Tibial nerve (tissue), 4 donors: Measurements from ENCODE around the gene LLPH. TPM values are rescaled to one million over a fixed set of nuclear protein-coding genes. Genes with fewer than 3 reads are reported as not detected.

Experiments
- DNase-seq, 2 donors: peaks; one replicate each; pipeline ENCODE4 v3.0.0-alpha.2; 2019; ENCODE audit warnings: low spot score in 2 of 2
- H3K27ac ChIP-seq, 4 donors: fragments of 200-600 bp; sonication (generic) in 3 of 4; one replicate each; pipeline ENCODE4 v1.5.1; 2017 to 2019; ENCODE audit warnings: mild to moderate bottlenecking in 1 of 4
- H3K27me3 ChIP-seq, 2 donors: fragments of 200-600 bp; sonication (generic) in 1 of 2; one replicate each; pipeline versions ENCODE4 v1.5.1 to v1.6.0; 2017 to 2019
- H3K36me3 ChIP-seq, 3 donors: fragments of 200-600 bp; sonication (generic); one replicate each; pipeline ENCODE4 v1.5.1; 2018 to 2019
- H3K4me1 ChIP-seq, 4 donors: fragments of 200-600 bp; sonication (generic) in 3 of 4; one replicate each; pipeline ENCODE4 v1.5.1; 2017 to 2019
- H3K4me3 ChIP-seq, 4 donors: fragments of 200-600 bp; sonication (generic) in 3 of 4; one replicate each; pipeline ENCODE4 v1.5.1; 2017 to 2019; ENCODE audit warnings: mild to moderate bottlenecking in 1 of 4, moderate library complexity in 1 of 4
- H3K9me3 ChIP-seq, 4 donors: fragments of 200-600 bp; sonication (generic) in 3 of 4; one replicate each; pipeline ENCODE4 v1.5.1; 2017 to 2019
- CTCF ChIP-seq, 5 experiments: fragments of 200-600 bp in 3 of 5; fragments of 450-650 bp in 2 of 5; sonication (generic) in 3 of 5; IDR thresholded peaks; one replicate each; pipeline ENCODE4 v1.5.1; 2016 to 2019; ENCODE audit warnings: antibody characterized with exemption in 5 of 5, mild to moderate bottlenecking in 3 of 5, moderate library complexity in 2 of 5
- EP300 ChIP-seq, 2 donors: sonication (generic); formaldehyde crosslinking; IDR thresholded peaks; one replicate each; pipeline ENCODE4 v1.6.1; 2017; ENCODE audit warnings: antibody characterized with exemption in 2 of 2, mild to moderate bottlenecking in 1 of 2
- POLR2A ChIP-seq, 2 donors: fragments of 450-650 bp; IDR thresholded peaks; one replicate each; pipeline ENCODE4 v1.6.1; 2017; ENCODE audit warnings: antibody characterized with exemption in 2 of 2, mild to moderate bottlenecking in 2 of 2, moderate library complexity in 2 of 2
- WGBS, 2 donors: methylation state at CpG; one replicate each; pipeline ENCODE4 v1.1.5; 2018; 5-methylcytosine and 5-hydroxymethylcytosine counted together
- total RNA-seq, 4 donors: library from RNA; depleted of rRNA; stranded (reverse); fragments of >200 nt; gene quantifications; one replicate each; pipeline ENCODE4 v1.1.0, GENCODE V29; 2016

The LLPH gene
- total RNA-seq, 4 donors from 2014 or later, result 4.1 to 4.8 (median 4.4) TPM

GRCh38 chr12:66164349-66164821, 33.8 kb upstream of the LLPH start:
- TF ChIP-seq CTCF (IDR thresholded peaks at IDR 0.05), result no peak
- TF ChIP-seq EP300 (IDR thresholded peaks at IDR 0.05), result no peak
- no peak for TF ChIP-seq POLR2A (IDR thresholded peaks at IDR 0.05)
- peaks cover 0 to 8% (median 0%) of the 10 kb centered on the region in 4 donors for H3K9me3 ChIP-seq
- H3K4me3 ChIP-seq, result no peak overlapping the region
- peaks cover 0 to 42% (median 13%) of the 10 kb centered on the region in 4 donors for H3K4me1 ChIP-seq
- 92 to 95% methylated on average over 3 of the region's 3 CpGs for WGBS, 2 donors
- H3K36me3 ChIP-seq, result peaks cover 0 to 26% (median 0%) of the 10 kb centered on the region in 3 donors
- H3K27me3 ChIP-seq, result no peaks in the 10 kb centered on the region
- DNase-seq, result no peak
- no peak overlapping the region for H3K27ac ChIP-seq

GRCh38 chr12:66163289-66163688, 32.7 kb upstream of the LLPH start:
- WGBS, 2 donors, result 74 to 75% methylated on average over 4 of the region's 4 CpGs

GRCh38 chr12:66162701-66163100, 32.2 kb upstream of the LLPH start:
- DNase-seq, result no peak
- peaks cover 0 to 35% (median 0%) of the 10 kb centered on the region in 3 donors for H3K36me3 ChIP-seq
- H3K27ac ChIP-seq, result no peak overlapping the region
- peaks cover 0 to 8% (median 0%) of the 10 kb centered on the region in 4 donors for H3K9me3 ChIP-seq
- TF ChIP-seq CTCF (IDR thresholded peaks at IDR 0.05) (no peak), EP300 (IDR thresholded peaks at IDR 0.05) (no peak), POLR2A (IDR thresholded peaks at IDR 0.05) (no peak)
- no peak overlapping the region for H3K4me3 ChIP-seq
- H3K27me3 ChIP-seq, result no peaks in the 10 kb centered on the region
- H3K4me1 ChIP-seq, result peaks cover 0 to 32% (median 3%) of the 10 kb centered on the region in 4 donors
- WGBS, 2 donors, result 35 to 37% methylated on average over 2 of the region's 2 CpGs

More at GRCh38 chr12:66163289-66163688, 32.7 kb upstream of the LLPH start:
- H3K4me3 ChIP-seq, result no peak overlapping the region
- no peak for DNase-seq
- TF ChIP-seq POLR2A (IDR thresholded peaks at IDR 0.05) (no peak), CTCF (IDR thresholded peaks at IDR 0.05) (no peak), EP300 (IDR thresholded peaks at IDR 0.05) (no peak)
- H3K9me3 ChIP-seq, result peaks cover 0 to 8% (median 0%) of the 10 kb centered on the region in 4 donors
- no peaks in the 10 kb centered on the region for H3K27me3 ChIP-seq
- peaks cover 0 to 38% (median 7%) of the 10 kb centered on the region in 4 donors for H3K4me1 ChIP-seq
- no peak overlapping the region for H3K27ac ChIP-seq
- peaks cover 0 to 35% (median 0%) of the 10 kb centered on the region in 3 donors for H3K36me3 ChIP-seq

- TF ChIP-seq CTCF (IDR thresholded peaks at IDR 0.05) (no peak), EP300 (IDR thresholded peaks at IDR 0.05) (no peak), POLR2A (IDR thresholded peaks at IDR 0.05) (no peak)
- WGBS, 2 donors, result 94 to 95% methylated on average over 28 of the region's 28 CpGs
- no peak for DNase-seq
- Histone ChIP-seq H3K27me3 (no peaks in the 10 kb centered on the region), H3K9me3 (peaks cover 0 to 8% (median 0%) of the 10 kb centered on the region in 4 donors), H3K27ac (no peak overlapping the region), H3K4me1 (peaks cover 0 to 19% (median 0%) of the 10 kb centered on the region in 4 donors), H3K36me3 (peaks cover 0 to 30% (median 0%) of the 10 kb centered on the region in 3 donors), H3K4me3 (no peak overlapping the region)
These were observed 30.2 kb upstream of the LLPH start for GRCh38 chr12:66160704-66161103.

GRCh38 chr12:66159123-66159522, 28.6 kb upstream of the LLPH start:
- Histone ChIP-seq H3K36me3 (peaks cover 0 to 30% (median 0%) of the 10 kb centered on the region in 3 donors), H3K4me1 (peaks cover 0 to 33% (median 3%) of the 10 kb centered on the region in 4 donors), H3K4me3 (no peak overlapping the region), H3K27me3 (no peaks in the 10 kb centered on the region), H3K27ac (no peak overlapping the region), H3K9me3 (no peaks in the 10 kb centered on the region)
- TF ChIP-seq POLR2A (IDR thresholded peaks at IDR 0.05) (no peak), EP300 (IDR thresholded peaks at IDR 0.05) (no peak), CTCF (IDR thresholded peaks at IDR 0.05) (no peak)
- DNase-seq, result no peak
